HG03097 (cell line): ENCODE data around the gene PCAT7.
"Not testable (repeated sequence)": the region's sequence is repeated elsewhere in the genome, so short reads cannot be mapped to it uniquely, and the experiment has no call there.

Experiments used
- ATAC-seq: cut with Tn5 transposase; IDR thresholded peaks from one replicate; pipeline ENCODE4 v1.9.1; 2021; ENCODE audit not compliant: unreplicated experiment, low FRiP score

PCAT7 gene

DNA sequence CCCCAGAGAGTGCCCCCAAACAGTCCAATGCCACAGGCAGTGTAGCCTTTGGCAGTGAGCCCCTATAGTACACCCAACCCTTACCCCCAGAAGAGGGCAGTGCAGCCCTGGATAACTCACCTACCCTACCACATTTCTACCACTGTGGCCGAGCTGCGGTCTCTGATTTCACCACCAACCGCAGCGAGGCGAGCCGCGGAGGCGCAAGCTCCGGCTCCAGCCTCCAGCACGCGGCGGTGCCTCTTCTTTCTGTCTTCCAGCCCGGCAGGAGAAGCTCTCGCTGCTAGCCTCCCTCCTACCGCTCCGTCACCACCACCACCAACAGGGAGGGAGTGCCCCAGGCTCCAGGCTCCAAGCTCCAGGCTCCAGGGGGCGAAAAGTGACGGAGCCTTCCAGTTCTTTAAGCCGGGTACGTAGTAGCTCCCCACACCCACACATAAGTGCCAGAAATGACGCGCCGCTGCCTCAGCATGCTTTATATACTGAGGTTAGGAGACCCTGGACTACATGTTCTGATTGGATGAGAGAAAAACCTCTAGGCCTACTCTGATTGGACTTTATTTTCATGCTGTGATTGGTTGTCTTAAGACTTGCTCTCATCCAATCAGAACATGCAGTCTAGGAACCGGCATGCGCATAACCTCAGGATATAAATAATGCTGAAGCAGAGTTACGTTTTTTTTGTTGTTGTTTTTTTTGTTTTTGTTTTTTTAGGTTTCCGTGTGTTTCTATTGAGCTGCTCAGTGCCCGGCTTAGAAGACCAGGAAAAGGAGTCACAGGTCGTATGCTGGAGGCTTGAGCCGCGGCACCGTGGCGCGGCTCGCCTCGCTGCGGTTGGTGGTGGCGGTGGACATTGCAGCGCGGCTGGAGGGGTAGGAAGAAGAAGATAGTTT lies at the start of gene PCAT7:
Gene PCAT7, plus strand, starts transcription at position 645 of the 893 bp plus-strand sequence.
- no peak for ATAC-seq

GRCh38 chr9:94506370-94506769 lies 48.5 kb upstream of the PCAT7 start:
- not testable (repeated sequence) for ATAC-seq

DNA sequence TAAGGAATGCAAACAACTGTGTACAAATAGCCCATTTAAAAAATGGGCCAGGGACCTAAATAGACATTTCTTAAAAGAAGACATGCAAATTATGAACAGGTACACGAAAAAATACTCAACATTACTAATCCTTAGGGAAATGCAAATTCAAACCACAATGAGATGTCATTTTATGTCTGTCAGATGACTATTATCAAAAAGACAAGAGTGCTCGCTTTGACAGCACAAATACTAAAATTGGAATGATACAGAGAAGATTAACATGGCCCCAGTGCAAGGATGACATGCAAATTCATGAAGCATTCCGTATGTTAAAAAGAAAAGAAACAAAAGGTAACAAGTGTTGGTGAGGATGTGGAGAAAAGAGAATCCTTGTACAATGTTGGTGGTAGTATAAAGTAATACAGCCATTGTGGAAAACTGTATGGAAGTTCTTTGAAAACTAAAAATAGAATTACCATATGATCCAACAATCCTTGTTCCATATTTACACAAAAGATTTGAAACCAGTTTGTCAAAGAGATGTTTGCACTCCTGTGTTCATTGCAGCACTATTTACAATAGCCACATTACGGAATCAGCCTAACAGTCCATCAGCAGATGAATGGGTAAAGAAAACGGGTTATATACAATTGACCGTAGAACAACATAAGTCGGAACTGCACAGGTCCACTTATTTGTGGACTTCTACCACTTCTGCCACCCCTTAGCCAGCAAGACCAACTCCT lies 47.2 kb upstream of the PCAT7 start:
- ATAC-seq = no peak

DNA sequence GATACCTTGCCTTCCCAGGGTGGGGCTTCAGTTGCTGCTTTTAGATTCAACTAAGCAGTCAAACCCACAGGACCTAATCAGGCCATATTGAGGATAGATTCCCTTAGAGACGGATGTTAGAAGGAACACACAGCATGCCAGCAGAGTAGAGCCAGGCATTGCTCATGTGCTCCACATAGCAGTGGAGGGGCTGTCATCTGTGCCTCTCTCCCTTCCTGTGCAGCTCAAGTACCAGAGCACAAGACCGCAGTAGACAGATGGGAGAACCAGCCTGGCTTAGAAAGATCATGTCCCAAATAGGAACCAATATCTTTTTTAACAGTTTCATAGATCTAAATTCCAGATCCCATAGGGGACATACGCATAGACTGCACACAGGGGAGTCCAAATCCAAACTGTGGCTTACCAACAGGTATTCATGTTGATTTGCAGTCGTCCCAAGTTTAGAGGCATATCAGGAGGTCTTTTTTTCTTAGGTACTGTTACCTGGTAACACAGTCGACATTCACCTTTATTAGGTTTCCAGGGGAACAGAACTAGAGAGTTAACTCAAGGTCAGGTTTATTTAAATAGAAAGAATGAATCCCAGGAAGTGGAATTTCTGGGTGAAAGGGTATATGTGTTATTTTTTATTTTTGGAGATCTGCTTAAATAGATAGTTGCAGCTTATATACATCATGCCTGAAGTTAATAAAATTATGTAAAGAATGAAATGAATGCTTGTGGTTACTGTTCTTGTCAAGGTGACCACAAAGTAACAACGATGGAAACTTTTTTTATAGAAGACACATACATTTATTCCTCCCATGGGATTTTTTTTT lies 43.5 kb upstream of the PCAT7 start:
- no peak for ATAC-seq

- no peak for ATAC-seq
These were observed 43.0 kb upstream of the PCAT7 start for GRCh38 chr9:94511955-94512265.

GRCh38 chr9:94514722-94515121 lies 40.2 kb upstream of the PCAT7 start:
- no peak for ATAC-seq

DNA sequence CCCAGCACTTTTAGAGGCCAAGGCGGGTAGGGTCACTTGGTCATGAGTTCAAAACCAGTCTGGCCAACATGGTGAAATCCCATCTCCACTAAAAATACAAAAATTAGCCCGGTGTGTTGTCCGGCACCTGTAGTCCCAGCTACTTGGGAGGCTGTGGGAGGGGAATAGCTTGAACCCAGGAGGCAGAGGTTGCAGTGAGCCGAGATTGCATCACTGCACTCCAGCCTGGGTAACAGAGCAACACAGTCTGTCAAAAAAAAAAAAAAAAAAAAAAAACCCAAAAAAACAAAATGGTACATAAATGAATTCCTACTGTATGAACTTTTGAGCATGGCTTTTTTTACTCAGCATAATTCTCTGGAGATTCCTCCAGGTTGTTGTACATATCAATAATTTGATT lies 37.6 kb upstream of the PCAT7 start:
- no peak for ATAC-seq

DNA sequence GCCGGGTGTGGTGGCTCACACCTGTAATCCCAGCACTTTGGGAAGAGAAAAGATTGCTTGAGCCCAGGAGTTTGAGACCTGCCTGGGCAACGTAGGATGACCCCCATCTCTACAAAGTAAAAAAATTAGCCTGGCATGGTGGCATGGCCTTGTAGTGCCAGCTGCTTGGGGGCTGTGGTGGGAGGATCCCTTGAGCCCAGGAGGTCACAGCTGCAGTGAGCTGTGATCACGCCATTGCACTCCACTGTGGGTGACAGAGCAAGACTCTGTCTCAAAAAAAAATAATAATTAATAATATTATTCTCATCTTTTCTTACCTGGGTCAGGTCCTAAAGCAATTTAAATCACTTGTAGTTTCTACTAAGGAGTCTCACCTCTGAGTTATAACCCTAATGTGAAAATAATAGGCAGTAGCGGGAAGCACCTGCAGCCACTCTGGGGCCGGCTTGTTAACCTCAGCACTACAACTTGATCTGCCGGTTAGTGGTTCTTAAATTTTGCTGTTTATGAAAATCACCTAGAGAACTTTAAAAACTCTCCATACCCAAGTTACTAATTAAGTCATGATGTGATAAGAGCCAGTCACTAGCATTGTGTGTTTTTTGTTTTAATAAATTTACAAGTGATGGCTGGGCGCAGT lies 29.4 kb upstream of the PCAT7 start:
- no peak for ATAC-seq

GRCh38 chr9:94526271-94526670 lies 28.6 kb upstream of the PCAT7 start:
- ATAC-seq = no peak

DNA sequence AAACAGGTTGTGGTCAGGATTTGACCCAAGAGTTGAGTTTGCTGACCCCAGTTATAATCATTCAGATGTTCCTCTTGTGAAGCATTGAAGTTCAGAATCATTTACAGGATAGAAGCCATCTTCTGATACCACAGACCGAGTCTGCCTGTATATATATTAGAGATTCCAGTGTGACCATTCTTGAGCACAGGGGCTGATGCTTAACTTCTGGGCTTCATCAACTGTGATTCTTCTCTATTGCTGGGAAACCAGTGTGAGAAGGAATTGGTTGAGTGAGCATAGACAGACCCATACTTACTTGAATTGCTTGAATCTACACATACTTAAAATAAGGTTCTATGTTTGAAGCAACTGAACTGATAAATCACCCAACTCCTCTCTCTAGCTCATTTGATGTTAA lies 27.9 kb upstream of the PCAT7 start:
- ATAC-seq = no peak

DNA sequence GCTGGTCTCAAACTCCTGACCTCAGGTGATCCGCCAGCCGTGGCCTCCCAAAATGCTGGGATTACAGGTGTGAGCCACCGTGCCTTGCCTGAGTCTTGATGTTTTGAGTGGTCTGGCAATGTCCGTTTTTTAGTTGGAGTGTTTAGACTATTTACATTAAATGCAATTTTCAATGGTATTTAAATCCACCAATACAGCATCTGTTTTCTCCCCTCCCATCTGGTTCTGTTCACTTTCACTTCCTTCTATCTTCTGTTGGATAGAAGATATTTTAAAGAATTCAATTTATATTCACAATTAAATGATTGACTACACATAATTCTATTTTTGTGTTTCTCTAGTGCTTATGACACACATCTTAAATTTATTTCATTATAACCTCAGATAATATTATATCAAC lies 26.0 kb upstream of the PCAT7 start:
- no peak for ATAC-seq

GRCh38 chr9:94533155-94533554 lies 21.7 kb upstream of the PCAT7 start:
- ATAC-seq = no peak

GRCh38 chr9:94533601-94534000 lies 21.3 kb upstream of the PCAT7 start:
- ATAC-seq = no peak

- no peak for ATAC-seq
These were observed 20.0 kb upstream of the PCAT7 start for GRCh38 chr9:94534901-94535300.

DNA sequence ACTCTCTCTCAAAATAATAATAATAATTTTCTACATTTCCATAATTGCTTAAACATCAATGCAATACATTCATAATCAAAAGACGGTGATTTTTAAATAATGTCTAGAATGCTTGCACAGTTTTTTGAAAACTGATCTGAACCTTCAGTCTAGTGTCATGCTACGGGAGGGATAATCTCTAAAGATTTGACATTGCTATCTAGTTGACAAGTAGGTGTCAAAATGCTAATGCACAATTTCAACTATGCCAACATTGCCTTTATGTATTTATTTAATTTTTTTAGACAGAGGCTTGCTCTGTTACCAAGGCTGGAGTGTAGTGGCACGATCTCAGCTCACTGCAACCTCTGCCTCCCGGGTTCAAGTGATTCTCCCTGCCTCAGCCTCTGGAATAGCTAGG lies 16.0 kb upstream of the PCAT7 start:
- no peak for ATAC-seq

DNA sequence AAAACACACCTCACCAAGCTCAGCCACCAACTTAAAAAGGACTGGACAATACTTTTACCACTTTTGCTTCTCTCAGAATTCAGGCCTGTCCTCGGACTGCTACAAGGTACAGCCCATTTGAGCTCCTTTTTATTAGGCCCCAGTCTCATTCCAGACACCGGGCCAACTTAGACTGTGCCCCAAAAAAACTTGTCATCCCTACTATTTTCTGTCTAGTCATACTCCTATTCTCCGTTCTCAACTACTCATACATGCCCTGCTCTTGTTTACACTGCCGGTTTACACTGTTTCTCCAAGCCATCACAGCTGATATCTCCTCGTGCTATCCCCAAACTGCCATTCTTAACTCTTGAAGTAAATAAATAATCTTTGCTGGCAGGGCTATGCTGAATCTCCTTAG lies 10.5 kb upstream of the PCAT7 start:
- ATAC-seq = not testable (repeated sequence)

DNA sequence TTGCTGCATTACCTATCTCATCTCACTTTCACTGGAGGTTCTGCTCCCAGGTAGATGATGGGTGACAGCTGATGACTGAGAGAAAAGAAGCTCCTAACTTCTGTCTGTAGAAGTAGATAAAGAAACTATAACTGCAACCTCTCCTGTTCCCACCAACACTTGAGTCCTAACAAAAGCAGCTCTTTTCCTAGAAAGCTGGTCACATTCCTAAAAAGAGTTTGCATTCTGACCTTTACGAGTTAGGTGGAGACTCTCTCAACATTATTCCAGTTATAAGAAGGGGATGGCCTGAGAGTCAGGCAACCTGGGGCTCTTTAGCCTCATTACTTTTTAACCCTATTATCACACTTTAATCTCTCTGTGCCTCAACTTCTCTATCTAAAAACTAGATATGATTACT lies 8.9 kb upstream of the PCAT7 start:
- no peak for ATAC-seq

DNA sequence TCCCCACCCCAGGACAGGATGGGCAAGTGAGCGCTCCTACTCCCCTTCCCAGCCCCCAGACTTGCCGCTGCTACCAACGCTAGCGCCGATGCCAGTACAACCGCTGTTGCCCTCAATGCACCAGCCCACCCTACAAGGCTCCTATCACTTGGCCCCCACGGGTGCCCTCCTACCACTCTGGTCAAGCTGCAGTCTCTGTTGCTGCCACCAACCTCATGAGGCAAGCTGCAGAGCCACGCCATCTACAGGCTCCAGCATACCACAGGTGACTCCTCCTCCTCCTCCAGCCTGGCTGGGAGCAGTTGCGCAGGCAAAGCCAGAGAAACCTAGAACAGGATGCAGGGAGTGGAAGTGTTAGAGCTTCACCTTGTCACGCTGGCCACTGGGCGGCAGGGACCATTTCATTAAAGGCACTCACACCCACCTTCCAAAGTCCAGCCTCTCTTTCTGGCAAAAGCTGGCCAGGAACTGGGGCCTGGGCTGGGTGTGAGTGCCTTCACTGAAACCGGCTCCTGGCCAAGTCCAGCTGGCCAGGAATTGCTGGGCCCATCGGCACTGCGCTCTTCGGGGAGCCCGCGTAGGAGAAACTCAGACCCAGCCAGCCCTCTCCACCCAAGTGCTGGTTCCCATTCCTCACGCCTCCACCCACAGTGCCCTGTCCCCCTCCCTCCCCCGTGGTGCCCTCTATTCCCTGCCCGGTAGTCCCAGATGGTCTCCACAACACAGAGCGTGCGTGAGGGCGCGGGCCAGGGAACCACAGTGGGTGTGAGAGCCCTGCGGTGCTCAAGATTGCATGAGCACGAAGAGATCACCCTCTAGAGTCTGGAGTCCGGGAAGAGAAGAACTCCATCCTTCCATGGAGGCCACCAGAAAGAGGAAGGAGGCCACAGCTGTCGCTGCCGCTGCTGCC lies 1.6 kb upstream of the PCAT7 start:
- ATAC-seq = no peak

DNA sequence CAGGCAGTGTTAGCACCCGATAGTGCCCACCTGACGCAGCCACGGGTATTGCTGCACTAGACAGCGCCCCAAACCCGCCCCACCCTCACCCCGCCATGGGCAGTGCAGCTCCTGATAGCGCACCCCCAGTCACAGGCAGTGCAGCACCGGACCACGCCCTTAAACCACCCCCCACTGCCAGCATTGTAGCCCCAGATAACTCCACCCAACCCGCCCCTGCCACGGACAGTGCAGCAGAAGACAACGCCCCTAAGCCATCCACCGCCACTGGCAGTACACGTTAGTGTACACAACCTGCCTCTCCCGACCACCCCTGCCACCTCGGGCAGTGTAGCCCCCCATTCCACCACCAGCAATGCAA lies 825 bp upstream of the PCAT7 start:
- no peak for ATAC-seq

- ATAC-seq = no peak
These were observed 2.5 kb downstream of the PCAT7 start for GRCh38 chr9:94557376-94557775.
